GM21526 (cell line): Measurements from ENCODE around the gene CDKN1A.

Experiments
- ATAC-seq: cut with Tn5 transposase; IDR thresholded peaks from one replicate; pipeline ENCODE4 v1.9.1; 2021; ENCODE audit warnings: moderate library complexity; ENCODE audit not compliant: unreplicated experiment, low FRiP score

Gene CDKN1A

DNA sequence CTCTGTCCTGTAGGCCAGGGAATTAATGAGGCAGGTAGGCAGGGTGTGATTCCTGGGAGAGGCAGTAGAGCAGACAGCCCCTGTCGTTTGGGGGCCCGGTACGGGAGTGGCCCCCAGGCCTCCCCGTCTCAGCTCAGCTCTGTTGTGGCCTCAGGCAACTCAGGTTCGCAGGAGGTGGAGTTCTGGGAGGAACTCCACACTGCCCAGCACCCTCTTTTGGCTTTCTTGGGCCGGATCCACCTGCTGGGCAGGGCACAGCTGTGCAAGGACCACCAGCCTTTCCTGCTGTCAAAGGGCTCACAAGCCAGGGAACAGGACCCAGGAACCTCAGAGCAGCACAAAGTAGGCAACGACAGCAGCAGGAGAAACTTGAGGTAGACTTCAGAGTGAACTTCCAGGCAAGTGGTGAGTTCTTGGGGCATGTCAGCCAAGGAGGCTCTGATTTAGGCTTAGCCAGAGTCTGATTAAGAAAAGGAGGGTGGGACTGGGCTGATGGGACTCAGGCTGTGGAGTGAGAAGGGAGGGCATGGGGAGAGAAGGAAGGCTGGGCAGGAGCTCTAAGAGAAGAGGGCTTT, 56.1 kb downstream of the CDKN1A start:
- ATAC-seq: no peak

GRCh38 chr6:36735110-36736071, 56.9 kb downstream of the CDKN1A start:
- no peak for ATAC-seq
